Keratinocyte (primary cell): ENCODE results near the gene FKBP10. TPM values are rescaled to one million over a fixed set of nuclear protein-coding genes. Genes with fewer than 3 reads are reported as not detected.

Source experiments
- DNase-seq: peaks from one replicate; pipeline ENCODE4 v3.0.0-alpha.2; 2011; ENCODE audit warnings: low read depth, missing footprints, low spot score
- FAIRE-seq: peaks from 2 replicates; lab custom pipeline; 2011; peaks lifted over from hg19 to GRCh38; lab: Jason Lieb, UNC
- H2AFZ ChIP-seq: 2 replicates; pipeline ENCODE4 v1.6.0; 2012; ENCODE audit warnings: low read length, control low read depth, inconsistent platforms; ENCODE audit not compliant: control insufficient read depth
- H3K27ac ChIP-seq: 2 replicates; pipeline ENCODE4 v1.5.1; 2011; ENCODE audit warnings: low read length; ENCODE audit not compliant: control insufficient read depth, insufficient read depth
- H3K27me3 ChIP-seq: 3 replicates; pipeline ENCODE4 v1.6.0; 2011; ENCODE audit warnings: low read length; ENCODE audit not compliant: control insufficient read depth, insufficient read depth; ENCODE audit errors: extremely low read depth
- H3K36me3 ChIP-seq, 2 experiments: 2 replicates in 1 of 2; 3 replicates in 1 of 2; pipeline ENCODE4 v1.5.1; 2011; ENCODE audit warnings: low read length in 2 of 2, mild to moderate bottlenecking in 1 of 2; ENCODE audit not compliant: control insufficient read depth in 2 of 2, insufficient read depth in 2 of 2; ENCODE audit errors: extremely low read depth in 1 of 2
- H3K4me1 ChIP-seq: 3 replicates; pipeline ENCODE4 v1.5.1; 2011; ENCODE audit warnings: low read length; ENCODE audit not compliant: control insufficient read depth, insufficient read depth; ENCODE audit errors: extremely low read depth
- H3K4me2 ChIP-seq: 3 replicates; pipeline ENCODE4 v1.6.0; 2011; ENCODE audit warnings: low read depth, low read length; ENCODE audit not compliant: control insufficient read depth, insufficient read depth; ENCODE audit errors: extremely low read depth
- H3K4me3 ChIP-seq, 3 experiments: fragments of 200-600 bp in 1 of 3; sonication (generic) in 1 of 3; 2 replicates in 2 of 3; 3 replicates in 1 of 3; pipeline ENCODE4 v1.5.1; 2011 to 2016; ENCODE audit warnings: low read length in 3 of 3, mild to moderate bottlenecking in 3 of 3, control low read depth in 2 of 3, inconsistent platforms in 1 of 3, low read depth in 1 of 3, mixed read lengths in 1 of 3, mixed run types in 1 of 3, moderate library complexity in 1 of 3; ENCODE audit not compliant: control insufficient read depth in 2 of 3, insufficient read depth in 2 of 3; ENCODE audit errors: extremely low read depth in 1 of 3
- H3K79me2 ChIP-seq: 2 replicates; pipeline ENCODE4 v1.6.0; 2012; ENCODE audit warnings: low read length; ENCODE audit not compliant: control insufficient read depth, insufficient read depth
- H3K9ac ChIP-seq: 3 replicates; pipeline ENCODE4 v1.6.0; 2011; ENCODE audit warnings: low read length; ENCODE audit not compliant: control insufficient read depth, insufficient read depth; ENCODE audit errors: extremely low read depth
- H3K9me1 ChIP-seq: 3 replicates; pipeline ENCODE4 v1.6.0; 2011; ENCODE audit warnings: low read length; ENCODE audit not compliant: control insufficient read depth, insufficient read depth; ENCODE audit errors: extremely low read depth
- H3K9me3 ChIP-seq: 2 replicates; pipeline ENCODE4 v1.5.1; 2012; ENCODE audit warnings: low read depth, low read length; ENCODE audit not compliant: control insufficient read depth
- H4K20me1 ChIP-seq: 3 replicates; pipeline ENCODE4 v1.6.0; 2011; ENCODE audit warnings: low read length; ENCODE audit not compliant: control insufficient read depth, insufficient read depth; ENCODE audit errors: extremely low read depth
- EZH2 ChIP-seq: IDR thresholded peaks from one replicate; pipeline ENCODE4 v1.6.1; 2012; ENCODE audit warnings: inconsistent platforms, mild to moderate bottlenecking, low read length, moderate library complexity
- dilution Hi-C: fragments of 300-500 bp; cut with MboI; formaldehyde crosslinking; loops from one replicate; pipeline ENCODE4 v1.7.0; 2020; ENCODE audit warnings: low sequenced_read_pairs; ENCODE audit not compliant: extremely low pct_ligation_motif_present
- polyA plus RNA-seq, 5 experiments: library from polyadenylated mRNA; depleted of rRNA in 3 of 5; stranded (reverse) in 3 of 5; stranded (forward) in 1 of 5; unstranded in 1 of 5; fragments of >200 nt; gene quantifications; 1 replicate in 1 of 5; 2 replicates in 3 of 5; 3 replicates in 1 of 5; pipeline versions ENCODE4 v1.2.1 to v1.2.3, GENCODE V29; 2011 to 2012; ENCODE audit warnings: missing spikeins in 2 of 5, low read depth in 1 of 5, low replicate concordance in 1 of 5
- TF ChIP-seq, protein P1 (sequence below), 3 experiments: IDR thresholded peaks in 1 of 3; conservative IDR thresholded peaks in 1 of 3; optimal IDR thresholded peaks in 1 of 3; 2 replicates in 2 of 3; 3 replicates in 1 of 3; pipeline versions ENCODE3 to v1.5.1; 2011; ENCODE audit warnings: low read length in 3 of 3, mild to moderate bottlenecking in 3 of 3, moderate library complexity in 2 of 3, control low read depth in 1 of 3, inconsistent platforms in 1 of 3; ENCODE audit not compliant: insufficient read depth in 2 of 3; ENCODE audit errors: extremely low read depth in 1 of 3

FKBP10 gene
- polyA plus RNA-seq, 1 donor (not counting 4 experiments of a cell fraction or from before 2014, with no cell fraction given) = 0.38 TPM

DNA sequence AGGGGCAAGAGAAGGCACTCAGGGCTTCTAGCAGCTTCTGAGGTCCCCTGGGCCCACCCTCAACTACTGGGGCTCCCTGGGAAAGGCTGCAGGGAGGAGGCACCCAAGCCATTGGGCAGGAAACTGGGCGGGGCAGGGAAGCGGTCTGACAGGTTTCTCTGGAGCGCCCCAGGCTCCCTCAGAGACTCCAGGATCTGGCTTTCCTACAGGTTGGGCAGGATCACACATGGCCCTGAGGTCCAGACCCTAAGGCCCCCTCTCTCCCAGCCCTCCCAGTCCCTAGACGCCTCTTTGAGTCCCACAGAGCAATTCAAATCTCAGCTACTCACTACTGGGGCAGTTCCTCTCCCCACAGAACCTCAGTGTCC is 40.6 kb upstream of the FKBP10 start:
- Histone ChIP-seq H2AFZ (no peak overlapping the region), H3K27me3 (no peaks in the 10 kb centered on the region), H3K36me3 (peaks cover 44 to 55% of the 10 kb centered on the region in 2 experiments), H3K9me1 (peaks cover 3% of the 10 kb centered on the region), H3K9me3 (no peaks in the 10 kb centered on the region), H3K4me2 (peak overlapping the region; percentile 63), H3K4me3 (peak overlapping the region in 1 of 3 experiments; percentile 41), H4K20me1 (peaks cover 24% of the 10 kb centered on the region), H3K4me1 (peaks cover 53% of the 10 kb centered on the region), H3K27ac (peak overlapping the region; percentile 98), H3K9ac (peak overlapping the region; percentile 81), H3K79me2 (peaks cover 74% of the 10 kb centered on the region)
- no peak for TF ChIP-seq EZH2
- TF ChIP-seq, protein P1, sequence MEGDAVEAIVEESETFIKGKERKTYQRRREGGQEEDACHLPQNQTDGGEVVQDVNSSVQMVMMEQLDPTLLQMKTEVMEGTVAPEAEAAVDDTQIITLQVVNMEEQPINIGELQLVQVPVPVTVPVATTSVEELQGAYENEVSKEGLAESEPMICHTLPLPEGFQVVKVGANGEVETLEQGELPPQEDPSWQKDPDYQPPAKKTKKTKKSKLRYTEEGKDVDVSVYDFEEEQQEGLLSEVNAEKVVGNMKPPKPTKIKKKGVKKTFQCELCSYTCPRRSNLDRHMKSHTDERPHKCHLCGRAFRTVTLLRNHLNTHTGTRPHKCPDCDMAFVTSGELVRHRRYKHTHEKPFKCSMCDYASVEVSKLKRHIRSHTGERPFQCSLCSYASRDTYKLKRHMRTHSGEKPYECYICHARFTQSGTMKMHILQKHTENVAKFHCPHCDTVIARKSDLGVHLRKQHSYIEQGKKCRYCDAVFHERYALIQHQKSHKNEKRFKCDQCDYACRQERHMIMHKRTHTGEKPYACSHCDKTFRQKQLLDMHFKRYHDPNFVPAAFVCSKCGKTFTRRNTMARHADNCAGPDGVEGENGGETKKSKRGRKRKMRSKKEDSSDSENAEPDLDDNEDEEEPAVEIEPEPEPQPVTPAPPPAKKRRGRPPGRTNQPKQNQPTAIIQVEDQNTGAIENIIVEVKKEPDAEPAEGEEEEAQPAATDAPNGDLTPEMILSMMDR (optimal IDR thresholded peaks at IDR 0.05 in 1 of 3, IDR thresholded peaks at IDR 0.05 in 1 of 3, conservative IDR thresholded peaks at IDR 0.05 in 1 of 3; ENCODE audit: extremely low read depth in 1 of 3, insufficient read depth in 2 of 3, low read length in 3 of 3) = no peak
- FAIRE-seq (peak; percentile 83), DNase-seq (no peak)
- dilution Hi-C loops = no loop called here

DNA sequence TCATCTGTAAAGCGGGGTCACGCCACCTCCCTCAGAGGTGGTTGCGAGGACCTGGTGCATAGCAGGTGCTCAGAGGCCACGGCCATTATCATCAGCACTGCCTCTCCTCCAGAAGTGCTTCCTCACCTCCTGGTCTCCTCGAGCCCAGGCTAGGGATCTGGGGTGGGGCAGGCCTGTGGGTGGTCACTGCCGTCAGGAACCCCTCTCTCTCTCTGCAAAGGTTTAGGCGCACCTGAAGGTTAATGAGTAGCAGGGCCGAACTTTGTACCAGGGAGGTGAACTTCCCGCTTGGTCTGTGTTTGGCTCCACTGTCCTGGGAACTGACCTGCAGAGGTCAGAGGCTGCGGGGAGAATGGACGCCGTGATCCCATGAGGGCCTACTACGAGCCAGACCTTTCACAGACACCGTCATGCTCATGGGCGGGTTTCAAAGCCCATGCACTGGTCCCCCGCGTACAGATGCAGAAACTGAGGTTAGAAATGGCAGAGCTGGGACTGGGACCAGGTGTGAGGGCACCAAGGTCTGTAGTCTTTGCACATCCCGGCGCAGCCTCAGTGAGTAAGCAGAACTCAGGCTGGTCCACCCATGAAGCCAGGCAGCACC is 40.1 kb upstream of the FKBP10 start:
- peak overlapping the region; percentile 81 for H3K9ac ChIP-seq
- H3K4me2 ChIP-seq = peak overlapping the region; percentile 63
- peaks cover 58% of the 10 kb centered on the region for H3K4me1 ChIP-seq
- H3K36me3 ChIP-seq = peaks cover 43 to 52% of the 10 kb centered on the region in 2 experiments
- no peaks in the 10 kb centered on the region for H3K9me3 ChIP-seq
- TF ChIP-seq, protein P1 (optimal IDR thresholded peaks at IDR 0.05 in 1 of 3, IDR thresholded peaks at IDR 0.05 in 1 of 3, conservative IDR thresholded peaks at IDR 0.05 in 1 of 3; ENCODE audit: extremely low read depth in 1 of 3, insufficient read depth in 2 of 3, low read length in 3 of 3) = no peak
- no peak for TF ChIP-seq EZH2
- peaks cover 3% of the 10 kb centered on the region for H3K9me1 ChIP-seq
- peak overlapping the region; percentile 98 for H3K27ac ChIP-seq
- H3K27me3 ChIP-seq = no peaks in the 10 kb centered on the region
- H4K20me1 ChIP-seq = peaks cover 23% of the 10 kb centered on the region
- FAIRE-seq (no peak), DNase-seq (no peak)
- peak overlapping the region in 2 of 3 experiments; percentile 8 to 41 for H3K4me3 ChIP-seq
- no peak overlapping the region for H2AFZ ChIP-seq
- peaks cover 75% of the 10 kb centered on the region for H3K79me2 ChIP-seq
- dilution Hi-C loops = no loop called here
